Inferior parietal cortex (tissue), 1 donor: ENCODE data around the gene BPIFB6.

Source experiments
- DNase-seq: peaks from one replicate; pipeline ENCODE4 v3.0.0-alpha.2; 2016; ENCODE audit errors: extremely low spot score

The BPIFB6 gene, protein sequence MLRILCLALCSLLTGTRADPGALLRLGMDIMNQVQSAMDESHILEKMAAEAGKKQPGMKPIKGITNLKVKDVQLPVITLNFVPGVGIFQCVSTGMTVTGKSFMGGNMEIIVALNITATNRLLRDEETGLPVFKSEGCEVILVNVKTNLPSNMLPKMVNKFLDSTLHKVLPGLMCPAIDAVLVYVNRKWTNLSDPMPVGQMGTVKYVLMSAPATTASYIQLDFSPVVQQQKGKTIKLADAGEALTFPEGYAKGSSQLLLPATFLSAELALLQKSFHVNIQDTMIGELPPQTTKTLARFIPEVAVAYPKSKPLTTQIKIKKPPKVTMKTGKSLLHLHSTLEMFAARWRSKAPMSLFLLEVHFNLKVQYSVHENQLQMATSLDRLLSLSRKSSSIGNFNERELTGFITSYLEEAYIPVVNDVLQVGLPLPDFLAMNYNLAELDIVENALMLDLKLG

DNA sequence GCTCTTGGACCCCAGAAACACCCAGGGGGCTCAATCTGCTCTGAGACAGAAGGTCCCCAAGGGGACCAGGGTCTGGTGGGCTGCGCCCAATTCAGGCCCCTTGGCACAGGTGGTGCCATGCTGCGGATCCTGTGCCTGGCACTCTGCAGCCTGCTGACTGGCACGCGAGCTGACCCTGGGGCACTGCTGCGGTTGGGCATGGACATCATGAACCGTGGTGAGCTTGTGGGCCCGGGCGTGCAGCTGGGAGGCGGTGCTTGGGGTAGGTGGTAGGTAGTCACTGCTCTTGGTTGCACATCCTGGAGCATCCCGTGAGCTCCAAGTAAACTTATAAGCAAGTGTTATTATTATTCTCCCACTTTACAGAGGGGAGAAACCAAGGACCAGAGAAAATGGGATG is at the start of gene BPIFB6:
BPIFB6 (plus strand) TSS at position 118 of the 400 bp plus-strand sequence; CDS start at position 118, 0 bp downstream.
- no peak for DNase-seq

DNA sequence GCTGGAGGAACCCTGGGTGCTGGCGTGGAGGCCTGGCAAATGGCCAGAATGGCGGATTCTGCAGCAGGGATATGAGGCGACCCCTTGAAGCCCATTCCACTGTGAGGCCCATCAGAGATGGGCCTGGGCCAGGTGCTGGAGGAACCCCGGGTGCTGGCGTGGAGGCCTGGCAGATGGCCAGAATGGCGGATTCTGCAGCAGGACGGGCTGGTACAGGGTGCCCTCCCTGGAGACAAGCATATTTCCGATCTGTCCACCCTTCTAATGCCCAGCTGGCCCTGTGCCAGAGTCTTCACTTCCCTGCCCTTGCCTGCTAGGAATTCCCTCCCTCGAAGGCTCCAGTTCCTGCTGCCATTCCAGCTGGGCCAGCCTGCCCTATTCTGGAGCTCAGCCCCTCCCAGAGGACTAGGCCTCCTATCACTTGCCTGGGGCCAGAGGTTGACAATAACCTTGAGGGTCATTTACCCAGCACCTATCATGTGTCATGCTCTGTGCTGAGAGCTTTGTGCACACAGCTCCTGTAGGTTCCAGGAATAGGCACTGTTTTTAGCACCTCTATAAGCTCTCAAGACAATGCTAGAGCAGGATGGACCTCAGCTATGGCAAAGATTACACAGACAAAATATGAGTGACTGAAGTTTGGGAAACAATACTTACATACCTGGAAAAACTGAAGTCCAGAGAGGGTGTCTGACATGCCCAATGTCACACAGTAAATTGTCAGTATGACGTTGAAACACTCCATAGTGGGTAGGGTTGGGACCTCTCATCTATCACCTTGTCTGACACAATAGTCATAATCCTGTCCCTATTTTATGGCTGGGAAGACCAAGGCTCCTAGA is 48.6 kb upstream of the BPIFB6 start:
- peak; percentile 5 for DNase-seq

DNA sequence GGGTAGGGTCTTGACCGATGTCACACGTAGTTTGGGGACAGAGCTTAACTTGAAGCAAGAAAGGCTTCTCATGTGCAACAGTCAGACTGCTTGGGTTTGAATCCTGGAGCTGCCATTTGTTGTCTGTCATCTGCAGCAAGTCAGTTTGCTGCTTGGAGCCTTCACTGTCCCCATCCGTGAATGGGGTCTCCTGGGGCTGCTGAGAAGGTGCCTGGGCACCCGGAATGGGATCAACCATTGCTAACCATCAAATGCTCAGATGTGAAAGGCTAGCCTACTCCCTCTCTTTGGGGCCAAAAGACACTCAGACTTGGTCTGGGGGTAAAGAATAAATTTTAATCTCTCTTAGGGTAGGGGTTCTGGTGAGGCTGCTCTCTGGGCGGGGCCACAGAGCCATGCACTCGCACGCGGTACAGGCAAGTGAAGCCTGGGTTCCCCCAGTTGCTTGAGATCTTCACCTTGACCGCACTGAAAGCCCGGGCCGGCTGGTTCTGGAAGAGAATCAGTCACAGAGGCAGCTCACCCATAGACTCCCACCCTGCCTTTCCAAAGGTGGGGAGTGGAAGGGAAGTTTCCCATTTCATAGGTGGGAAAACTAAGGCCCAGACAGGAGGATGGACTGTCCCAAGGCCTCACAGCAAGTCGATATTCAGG is 47.9 kb upstream of the BPIFB6 start:
- DNase-seq: no peak

DNA sequence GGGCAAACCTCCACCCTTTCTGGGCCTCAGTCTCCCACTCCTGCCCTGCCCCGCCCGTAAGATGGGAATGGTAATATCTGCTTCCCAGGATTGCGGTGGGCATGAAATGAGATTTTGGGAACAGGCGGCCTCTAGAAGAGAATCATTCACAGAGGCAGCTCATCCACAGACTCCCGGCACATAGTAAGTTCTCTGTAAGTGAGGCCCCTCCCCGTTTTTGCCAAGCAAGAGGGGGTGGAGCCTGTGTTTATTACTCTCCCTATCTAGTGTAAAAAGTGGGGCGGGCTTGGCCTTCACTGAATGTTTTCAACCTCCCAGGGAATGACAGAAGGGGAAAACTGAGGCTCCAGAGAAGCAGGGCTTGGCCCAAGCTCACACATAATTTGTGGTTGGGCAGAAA is 47.3 kb upstream of the BPIFB6 start:
- peak; percentile 69 for DNase-seq

DNA sequence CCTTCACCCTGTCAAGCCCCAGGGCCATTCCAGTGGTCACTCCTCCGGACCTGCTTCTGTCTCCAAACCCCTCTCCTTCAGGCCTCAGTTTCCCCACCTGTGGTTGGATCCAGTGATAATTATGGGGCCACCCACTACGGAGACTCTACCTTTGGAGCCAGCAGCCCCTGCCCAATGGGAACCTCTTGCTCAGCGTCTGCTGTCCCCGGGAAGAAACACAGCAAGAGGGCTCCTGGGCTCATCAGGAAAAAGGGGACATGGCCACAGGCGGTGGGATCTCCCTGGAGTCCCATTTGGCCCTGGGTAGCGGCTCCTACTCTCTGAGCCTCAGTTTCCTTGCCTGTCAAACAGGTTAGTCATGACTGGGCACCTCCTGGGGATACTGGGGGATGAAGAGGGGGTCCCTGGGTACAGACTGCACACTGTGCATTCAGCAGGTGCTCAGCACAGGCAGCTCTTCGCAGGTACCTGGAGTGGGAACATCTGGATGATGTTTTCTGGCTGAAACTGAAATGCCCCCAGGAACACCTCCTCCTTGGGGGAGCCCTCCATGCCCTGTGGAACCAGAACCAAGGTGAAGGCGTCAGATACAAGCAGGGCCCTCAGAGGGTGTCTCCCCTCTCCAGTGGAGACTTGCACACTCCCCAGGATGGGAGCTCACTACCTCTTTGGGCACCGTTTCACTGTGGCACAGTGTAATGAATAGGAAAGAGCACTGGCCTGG is 46.7 kb upstream of the BPIFB6 start:
- no peak for DNase-seq

DNA sequence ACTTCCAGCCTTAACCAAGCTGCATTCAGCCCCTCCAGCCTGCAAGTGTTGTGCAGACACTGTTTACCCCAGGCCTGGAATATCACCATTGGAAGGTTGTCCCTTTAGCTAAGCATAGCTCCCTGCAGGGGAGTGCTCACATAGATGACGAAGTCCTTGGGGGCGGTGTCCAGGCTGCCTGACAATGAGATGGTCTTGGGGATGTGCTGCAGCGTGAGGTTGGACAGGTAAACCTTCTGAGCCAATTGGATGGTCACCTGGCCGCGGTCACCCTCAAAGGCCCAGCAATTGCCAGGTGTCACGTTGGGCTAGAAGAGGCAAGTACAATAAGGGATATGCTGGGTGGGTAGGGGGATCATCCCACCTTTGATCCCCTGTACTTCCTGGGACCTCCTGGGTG is 45.9 kb upstream of the BPIFB6 start:
- DNase-seq: no peak

DNA sequence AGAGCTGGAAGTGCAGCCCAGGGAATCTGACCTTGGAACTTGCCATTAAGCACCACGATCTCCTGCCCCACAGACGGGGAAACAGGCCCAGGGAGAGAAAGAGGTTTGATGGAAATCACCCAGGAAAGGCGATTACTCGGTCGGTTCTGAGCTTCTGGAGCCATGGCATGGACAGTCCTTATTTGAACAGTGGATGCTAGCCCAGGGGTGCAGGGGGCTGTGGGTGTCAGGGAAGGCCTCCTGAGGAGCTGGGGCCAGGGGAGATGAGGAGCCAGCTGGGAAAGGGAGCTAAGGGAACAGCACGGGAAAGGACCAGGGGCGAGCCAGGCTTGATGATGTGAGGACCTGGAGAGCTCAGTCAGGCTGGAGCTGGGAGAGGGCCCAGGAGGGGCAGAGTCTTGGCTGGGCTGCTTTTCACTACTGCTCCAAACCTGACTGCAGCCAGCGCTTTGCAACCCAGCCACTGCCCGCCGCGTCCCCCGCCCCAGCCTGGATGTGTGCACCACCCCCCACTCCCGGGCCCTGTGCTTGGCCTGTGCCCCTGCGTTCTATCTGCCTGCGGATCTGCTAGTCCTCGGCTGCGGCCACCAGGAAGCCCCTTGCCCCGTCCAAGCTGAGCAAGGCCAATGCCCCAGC is 45.0 kb upstream of the BPIFB6 start:
- DNase-seq: no peak

DNA sequence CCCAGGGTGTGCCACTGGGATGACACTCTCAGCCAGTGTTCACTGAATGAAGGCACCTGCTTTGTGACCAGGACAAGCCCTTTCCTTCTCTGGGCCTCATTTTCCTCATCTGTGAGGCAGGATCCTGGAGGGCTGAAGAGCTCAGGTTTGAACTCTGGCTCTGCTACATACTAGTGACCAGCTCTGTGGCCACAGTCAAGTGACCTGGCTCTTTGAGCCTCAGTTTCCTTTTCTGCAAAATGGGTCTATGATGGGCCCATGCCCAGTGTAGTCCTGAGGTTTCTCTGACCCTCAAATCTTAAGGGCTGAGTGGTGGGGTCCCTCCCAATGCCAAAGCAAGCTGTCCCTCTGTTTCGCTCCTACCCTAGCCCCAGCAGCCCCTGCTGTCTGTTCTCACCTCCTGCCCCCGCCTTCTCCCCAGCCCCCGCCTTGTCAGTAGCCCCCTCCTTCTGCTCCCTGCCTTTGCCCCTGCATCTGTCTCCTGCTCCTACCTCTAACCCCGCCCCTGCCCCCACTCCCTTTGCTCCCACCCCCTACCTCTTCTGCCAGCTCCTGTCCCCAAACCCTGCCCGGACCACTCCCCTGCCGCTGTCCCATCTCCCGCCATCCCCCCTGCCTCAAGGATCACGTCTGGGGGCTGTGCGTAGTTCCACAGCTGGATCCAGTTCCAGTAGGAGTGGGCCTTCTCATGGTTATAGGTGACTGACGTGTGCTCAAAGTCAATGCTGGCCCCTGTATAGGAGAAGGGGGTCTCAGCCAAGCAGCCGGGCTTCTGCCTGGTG is 44.2 kb upstream of the BPIFB6 start:
- DNase-seq: no peak

DNA sequence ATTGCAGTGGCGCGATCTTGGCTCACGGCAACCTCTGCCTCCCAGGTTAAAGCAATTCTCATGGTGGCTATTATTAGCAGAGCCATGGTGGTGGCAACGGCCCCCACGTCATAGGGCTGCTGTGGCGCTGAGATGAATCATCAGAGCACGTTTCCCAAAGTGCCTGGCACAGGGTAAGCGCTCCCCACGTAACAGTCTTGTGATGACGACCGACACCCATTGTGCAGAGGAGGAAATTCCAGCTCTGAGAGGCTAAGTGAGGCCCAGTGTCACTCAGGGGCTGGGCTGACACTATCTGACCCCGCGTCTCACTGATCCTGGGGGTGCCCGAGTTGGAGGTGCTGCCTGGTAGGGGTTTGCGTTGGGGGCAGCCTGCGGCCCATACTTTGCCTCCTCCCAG is 43.4 kb upstream of the BPIFB6 start:
- DNase-seq: no peak

DNA sequence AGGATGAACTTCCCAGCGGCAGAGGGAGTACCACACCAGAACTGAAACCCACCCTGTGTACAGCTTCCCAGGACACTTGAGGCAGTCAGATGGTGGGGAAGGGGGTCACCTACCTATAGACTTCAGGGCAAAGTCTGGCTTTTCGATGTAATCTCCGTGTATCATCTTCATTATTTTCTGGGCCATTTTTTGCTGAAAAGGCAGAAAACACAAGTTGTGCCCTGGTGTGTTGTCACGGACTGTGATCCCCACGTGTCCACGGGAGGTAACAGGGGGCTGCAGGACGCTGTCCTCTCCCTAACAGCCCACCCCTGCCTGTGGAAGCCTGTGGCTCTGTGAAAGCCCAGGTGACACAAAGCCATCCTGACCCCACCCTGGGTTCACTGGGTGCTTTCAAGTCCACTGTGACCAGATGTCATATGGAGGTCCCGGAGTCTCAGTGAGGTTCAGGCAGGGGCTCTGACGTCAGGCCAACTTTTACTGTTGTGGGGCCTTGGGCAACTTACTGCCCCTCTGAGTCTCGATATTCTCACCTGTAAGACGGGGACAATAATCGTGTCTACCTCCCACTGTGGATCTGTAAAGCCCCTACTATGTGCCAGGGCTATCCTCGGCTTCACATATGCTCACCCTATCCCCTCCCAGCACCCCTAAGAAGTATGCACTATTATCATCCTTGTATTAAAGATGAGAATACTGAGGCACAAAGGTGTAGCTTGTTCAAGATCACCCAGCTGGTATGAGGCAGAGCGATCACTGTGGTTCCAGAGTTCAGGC is 41.8 kb upstream of the BPIFB6 start:
- DNase-seq: no peak

DNA sequence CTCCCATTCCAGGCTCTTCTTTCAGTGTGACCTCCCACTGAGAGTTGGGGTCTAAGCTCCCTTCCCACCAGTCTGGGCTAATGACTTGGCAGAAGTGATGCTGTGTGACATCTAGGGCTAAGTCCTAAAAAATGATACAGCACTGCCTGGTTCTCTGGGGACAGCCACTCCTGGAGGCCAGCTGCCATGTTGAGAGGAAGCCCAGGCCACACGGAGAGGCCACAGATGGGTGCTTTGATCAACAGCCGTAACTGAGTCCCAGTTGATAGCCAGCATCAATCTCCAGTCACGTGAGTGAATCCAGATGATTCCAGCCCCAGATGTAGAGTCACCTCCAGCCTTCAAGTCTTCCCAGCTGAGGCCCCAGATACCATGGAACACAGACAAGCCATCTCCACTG is 41.0 kb upstream of the BPIFB6 start:
- no peak for DNase-seq

DNA sequence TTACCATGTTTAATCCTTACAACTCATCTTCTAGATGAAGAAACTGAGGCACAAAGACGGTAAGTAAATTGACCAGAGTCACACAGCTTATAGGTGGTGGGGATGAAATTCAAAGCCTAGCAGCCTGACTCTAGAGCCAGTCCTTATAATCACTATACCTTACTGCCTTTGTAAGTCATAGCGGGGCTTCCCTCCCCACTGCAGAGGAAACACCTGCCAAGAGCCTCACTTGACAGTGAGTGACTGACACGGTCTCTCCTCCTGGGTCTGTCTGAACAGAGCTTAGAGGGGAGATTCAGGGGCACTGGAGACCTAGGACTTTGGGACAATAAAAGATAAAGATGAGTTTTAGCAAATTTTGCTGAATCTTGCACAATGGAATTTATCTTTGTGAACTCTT is 40.1 kb upstream of the BPIFB6 start:
- no peak for DNase-seq

DNA sequence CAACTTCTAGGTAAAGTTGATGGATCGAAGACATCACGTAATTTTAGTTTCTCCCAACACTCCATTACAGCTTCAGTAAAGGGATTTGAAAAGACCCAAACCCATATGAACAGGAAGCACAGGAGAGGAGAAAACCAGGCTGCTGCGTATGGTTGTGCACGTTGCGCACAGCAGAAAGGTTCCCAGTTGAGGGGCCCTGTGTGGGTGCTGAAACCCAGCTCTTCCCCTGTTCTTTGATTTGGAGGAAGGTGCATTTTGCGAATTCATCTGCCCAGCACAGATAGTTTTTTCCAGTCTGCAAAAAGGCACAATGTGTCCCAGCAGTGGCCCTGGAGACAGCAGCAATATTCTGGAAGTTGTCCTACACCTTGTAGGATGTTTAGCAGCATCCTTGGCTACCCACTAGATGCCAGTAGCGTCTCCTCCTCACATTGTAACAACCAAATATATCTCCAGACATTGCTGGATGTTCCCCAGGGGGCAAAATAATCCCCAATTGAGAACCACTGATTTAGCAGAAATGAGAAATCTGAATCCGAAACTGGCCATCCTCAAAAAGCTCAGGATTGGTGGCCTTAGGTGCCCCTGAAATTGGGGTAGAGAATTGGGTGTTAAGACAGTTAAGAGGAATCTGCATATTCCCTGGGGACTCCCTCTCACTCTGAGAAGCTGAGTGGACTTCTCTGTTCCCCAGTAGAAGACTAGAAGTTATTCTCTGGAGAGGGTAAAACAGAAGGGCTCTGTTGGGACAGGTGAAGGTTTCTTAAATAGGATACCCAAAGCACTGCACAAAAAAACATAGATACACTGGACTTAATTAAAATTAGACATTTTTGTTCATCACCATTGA is 39.4 kb upstream of the BPIFB6 start:
- DNase-seq: no peak

DNA sequence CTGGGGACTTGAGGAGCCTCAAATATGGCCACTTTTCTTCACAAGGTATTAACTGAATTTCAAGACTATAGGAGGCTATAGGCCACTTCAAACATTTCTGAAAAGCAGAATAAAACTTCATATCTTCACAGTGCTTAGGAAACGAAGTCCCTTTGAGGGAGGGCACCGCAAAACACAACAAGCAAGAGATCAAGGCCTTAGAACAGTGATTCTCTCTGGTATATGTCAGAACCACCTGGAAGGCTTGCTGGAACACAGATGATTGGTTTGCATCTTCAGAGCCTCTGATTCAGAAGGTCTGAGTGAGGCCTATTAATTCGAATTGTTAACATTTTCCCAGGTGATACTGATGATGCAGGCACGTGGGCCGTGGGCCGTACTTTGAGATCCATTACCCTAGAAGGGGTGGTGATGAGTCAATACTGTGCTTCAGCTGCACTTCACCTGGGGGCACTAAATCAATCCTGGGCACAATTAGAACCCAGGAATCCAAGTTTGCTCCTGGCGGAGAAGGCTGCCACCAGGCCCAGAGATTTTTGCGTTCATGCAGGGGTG is 37.9 kb upstream of the BPIFB6 start:
- no peak for DNase-seq

DNA sequence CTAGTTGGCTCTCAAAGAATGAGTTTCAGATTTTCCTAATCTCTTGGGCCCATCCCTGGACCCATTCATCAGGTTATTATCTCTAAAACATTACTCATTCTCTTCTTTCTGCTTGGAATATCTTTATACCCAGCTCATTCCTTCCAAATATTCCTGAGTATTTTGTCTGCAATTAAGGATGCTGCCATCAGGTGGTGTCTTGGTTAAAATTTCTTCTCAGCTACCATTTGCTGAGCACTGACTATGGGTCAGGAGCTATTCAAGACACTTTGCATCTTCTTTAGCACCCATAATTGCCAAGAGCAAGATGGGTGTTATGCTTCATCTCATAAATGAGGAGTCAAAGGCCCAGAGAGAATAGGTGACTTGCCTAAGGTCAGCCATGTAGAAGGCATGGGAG is 35.6 kb upstream of the BPIFB6 start:
- no peak for DNase-seq

DNA sequence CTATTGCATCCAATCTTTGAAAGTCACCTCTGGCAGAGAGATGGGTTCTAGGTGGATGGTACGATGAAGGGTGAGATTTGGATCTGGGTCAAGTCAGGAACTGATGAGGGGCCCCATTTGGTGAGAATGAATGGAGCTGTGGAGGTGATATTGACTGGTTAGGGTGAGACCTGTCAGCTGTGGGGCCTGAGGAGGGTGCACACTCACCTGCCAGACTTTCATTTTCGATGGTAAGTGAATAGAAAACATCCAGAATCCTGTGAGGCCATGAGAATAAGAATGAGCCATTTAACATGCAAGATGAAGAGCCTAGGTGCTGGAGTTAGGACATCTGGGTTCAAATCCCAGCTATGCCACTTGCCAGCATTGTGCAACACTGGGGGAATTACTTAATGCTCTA is 34.0 kb upstream of the BPIFB6 start:
- no peak for DNase-seq

DNA sequence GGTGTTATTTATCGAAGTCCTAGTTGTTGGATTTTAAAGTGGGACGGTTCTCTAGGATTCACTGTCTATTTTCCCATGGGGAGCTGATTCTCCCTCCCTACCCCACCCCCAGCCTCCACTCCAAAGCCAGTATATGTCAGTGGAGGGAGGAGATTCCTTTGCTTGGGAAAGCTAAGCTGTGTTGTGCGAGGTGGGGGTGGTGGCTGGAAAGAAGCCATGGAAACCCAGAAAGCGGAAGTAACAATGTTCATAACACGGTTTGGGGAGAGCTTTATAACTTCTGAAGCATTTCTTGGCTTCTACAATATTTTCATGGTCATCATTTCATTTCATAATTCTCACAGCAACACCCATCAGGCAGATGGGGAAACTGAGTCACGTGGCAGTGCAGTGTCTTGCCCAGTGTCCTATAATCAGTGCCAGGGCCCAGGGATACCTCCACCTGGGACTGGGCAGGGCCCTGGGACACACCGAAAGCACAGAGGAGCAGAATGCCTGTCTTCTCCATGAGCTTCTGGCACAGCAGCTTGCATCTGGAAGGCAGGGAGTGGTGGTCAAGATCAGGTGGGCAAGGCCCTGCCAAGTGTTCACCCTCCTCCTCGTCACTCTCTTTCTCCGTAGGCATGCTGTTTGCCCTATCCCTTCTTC is 31.7 kb upstream of the BPIFB6 start:
- DNase-seq: no peak
